IPS-18c (cell line): ENCODE results near the gene KNDC1.
"Not testable (repeated sequence)": the region's sequence is repeated elsewhere in the genome, so short reads cannot be mapped to it uniquely, and the experiment has no call there.

Source experiments
- H3K4me3 ChIP-seq: 2 replicates; pipeline ENCODE4 v1.7.0; 2013; ENCODE audit warnings: low read depth, mild to moderate bottlenecking, low read length, moderate library complexity; ENCODE audit not compliant: insufficient read depth
- H3K9me3 ChIP-seq: one replicate; pipeline ENCODE4 v1.6.1; 2013; ENCODE audit warnings: mild to moderate bottlenecking, low read length, moderate library complexity; ENCODE audit not compliant: control insufficient read depth, insufficient read depth

The KNDC1 gene

GRCh38 chr10:133134411-133135115 is 25.5 kb upstream of the KNDC1 start:
- H3K4me3 ChIP-seq: no peak overlapping the region

GRCh38 chr10:133135116-133135465 is 24.9 kb upstream of the KNDC1 start:
- no peak overlapping the region for H3K4me3 ChIP-seq
- H3K9me3 ChIP-seq: no peaks in the 10 kb centered on the region

More at GRCh38 chr10:133134411-133135115, 25.5 kb upstream of the KNDC1 start:
- H3K9me3 ChIP-seq: no peaks in the 10 kb centered on the region

GRCh38 chr10:133137486-133138145 is 22.4 kb upstream of the KNDC1 start:
- not testable (repeated sequence) for H3K4me3 ChIP-seq

GRCh38 chr10:133139551-133140065 is 20.4 kb upstream of the KNDC1 start:
- Histone ChIP-seq H3K9me3 (no peaks in the 10 kb centered on the region), H3K4me3 (no peak overlapping the region)

More at GRCh38 chr10:133137486-133138145, 22.4 kb upstream of the KNDC1 start:
- not testable (repeated sequence) for H3K9me3 ChIP-seq

GRCh38 chr10:133140417-133141143 is 19.4 kb upstream of the KNDC1 start:
- H3K9me3 ChIP-seq: no peaks in the 10 kb centered on the region
- H3K4me3 ChIP-seq: no peak overlapping the region

GRCh38 chr10:133141144-133141957 is 18.7 kb upstream of the KNDC1 start:
- H3K4me3 ChIP-seq: no peak overlapping the region
- no peaks in the 10 kb centered on the region for H3K9me3 ChIP-seq

- no peaks in the 10 kb centered on the region for H3K9me3 ChIP-seq
- H3K4me3 ChIP-seq: no peak overlapping the region
Measured at GRCh38 chr10:133141958-133142340, 18.1 kb upstream of the KNDC1 start.

GRCh38 chr10:133142523-133143199 is 17.4 kb upstream of the KNDC1 start:
- no peak overlapping the region for H3K4me3 ChIP-seq
- no peaks in the 10 kb centered on the region for H3K9me3 ChIP-seq

GRCh38 chr10:133143200-133143533 is 16.9 kb upstream of the KNDC1 start:
- H3K9me3 ChIP-seq: no peaks in the 10 kb centered on the region
- H3K4me3 ChIP-seq: no peak overlapping the region

- Histone ChIP-seq H3K9me3 (no peaks in the 10 kb centered on the region), H3K4me3 (no peak overlapping the region)
Measured at GRCh38 chr10:133143546-133143945, 16.5 kb upstream of the KNDC1 start.

- Histone ChIP-seq H3K9me3 (no peaks in the 10 kb centered on the region), H3K4me3 (no peak overlapping the region)
Measured at GRCh38 chr10:133144771-133145170, 15.2 kb upstream of the KNDC1 start.

GRCh38 chr10:133150226-133150625 is 9.8 kb upstream of the KNDC1 start:
- H3K4me3 ChIP-seq: no peak overlapping the region
- H3K9me3 ChIP-seq: peaks cover under 1% of the 10 kb centered on the region

GRCh38 chr10:133150656-133151055 is 9.4 kb upstream of the KNDC1 start:
- Histone ChIP-seq H3K9me3 (peaks cover 2% of the 10 kb centered on the region), H3K4me3 (no peak overlapping the region)

- H3K4me3 ChIP-seq, H3K9me3 ChIP-seq: not testable (repeated sequence)
Measured at GRCh38 chr10:133151071-133151470, 8.9 kb upstream of the KNDC1 start.

- H3K9me3 ChIP-seq: peaks cover 2% of the 10 kb centered on the region
- H3K4me3 ChIP-seq: no peak overlapping the region
Measured at GRCh38 chr10:133151543-133151972, 8.5 kb upstream of the KNDC1 start.

- H3K4me3 ChIP-seq: no peak overlapping the region
- H3K9me3 ChIP-seq: peaks cover 2% of the 10 kb centered on the region
Measured at GRCh38 chr10:133154411-133154810, 5.6 kb upstream of the KNDC1 start.
